ENCODE measurements around the gene CDC42BPA.
"Not testable (repeated sequence)": the region's sequence is repeated elsewhere in the genome, so short reads cannot be mapped to it uniquely, and the experiment has no call there.

The CDC42BPA gene

DNA sequence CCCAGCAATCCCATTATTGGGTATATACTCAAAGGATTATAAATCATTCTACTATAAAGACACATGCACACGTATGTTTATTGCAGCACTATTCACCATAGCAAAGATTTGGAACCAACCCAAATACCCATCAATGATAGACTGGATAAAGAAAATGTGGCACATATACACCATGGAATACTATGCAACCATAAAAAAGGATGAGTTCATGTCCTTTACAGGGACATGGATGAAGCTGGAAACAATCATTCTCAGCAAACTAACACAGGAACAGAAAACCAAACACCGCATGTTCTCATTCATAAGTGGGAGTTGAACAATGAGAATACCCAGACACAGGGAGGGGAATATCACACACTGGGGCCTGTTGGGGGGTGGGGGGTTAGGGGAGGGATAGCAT lies 318.7 kb downstream of the CDC42BPA start:
- in situ Hi-C loops (cut with MboI; ENCODE audit: low sequenced_read_pairs), result not testable (repeated sequence)

DNA sequence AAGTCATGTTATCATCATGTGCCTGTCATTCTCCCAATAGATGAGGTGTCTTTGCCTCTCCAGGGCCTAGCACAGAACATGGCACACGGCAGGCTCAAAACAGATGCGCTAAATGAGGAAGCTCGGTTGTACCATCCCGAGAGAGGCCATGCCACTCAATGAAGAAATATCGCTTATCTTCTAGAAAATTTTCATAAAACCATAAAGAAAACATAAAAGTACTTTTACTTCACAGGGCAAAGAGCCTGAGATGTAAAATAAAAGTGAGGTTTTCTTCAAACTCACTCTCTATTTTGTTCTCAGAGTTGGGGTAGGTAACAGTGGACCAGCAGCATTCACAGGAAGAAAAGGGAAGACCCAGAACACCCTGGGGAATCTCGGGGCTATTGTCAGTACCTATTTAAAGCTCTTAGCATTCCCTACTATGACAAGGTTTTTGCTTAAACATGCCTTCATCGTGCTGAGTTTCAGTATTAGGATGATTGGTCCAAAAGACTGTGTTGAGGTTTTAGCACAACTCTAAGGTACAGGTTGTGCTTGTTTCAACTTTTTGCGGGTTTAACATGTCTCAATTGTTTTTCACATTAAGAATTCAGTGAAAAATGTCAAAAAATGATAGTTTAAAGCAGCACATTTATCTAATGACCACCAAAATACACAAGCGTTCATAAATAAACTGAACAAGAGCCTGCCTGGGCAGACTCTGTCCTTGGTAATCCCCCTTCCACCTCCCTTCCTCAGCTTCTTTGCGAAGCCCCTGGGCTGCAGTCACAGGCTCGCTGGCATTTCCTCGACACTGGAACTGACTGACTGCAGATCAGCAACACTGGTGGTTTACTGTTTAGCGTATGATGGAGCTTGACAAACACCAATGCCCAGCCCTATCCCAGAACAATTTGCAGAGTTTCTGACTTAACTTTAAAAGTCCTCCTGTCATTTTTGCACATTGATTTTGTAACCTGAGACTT lies 322.6 kb downstream of the CDC42BPA start:
- in situ Hi-C loops (cut with MboI; ENCODE audit: low sequenced_read_pairs), result no loop called here

DNA sequence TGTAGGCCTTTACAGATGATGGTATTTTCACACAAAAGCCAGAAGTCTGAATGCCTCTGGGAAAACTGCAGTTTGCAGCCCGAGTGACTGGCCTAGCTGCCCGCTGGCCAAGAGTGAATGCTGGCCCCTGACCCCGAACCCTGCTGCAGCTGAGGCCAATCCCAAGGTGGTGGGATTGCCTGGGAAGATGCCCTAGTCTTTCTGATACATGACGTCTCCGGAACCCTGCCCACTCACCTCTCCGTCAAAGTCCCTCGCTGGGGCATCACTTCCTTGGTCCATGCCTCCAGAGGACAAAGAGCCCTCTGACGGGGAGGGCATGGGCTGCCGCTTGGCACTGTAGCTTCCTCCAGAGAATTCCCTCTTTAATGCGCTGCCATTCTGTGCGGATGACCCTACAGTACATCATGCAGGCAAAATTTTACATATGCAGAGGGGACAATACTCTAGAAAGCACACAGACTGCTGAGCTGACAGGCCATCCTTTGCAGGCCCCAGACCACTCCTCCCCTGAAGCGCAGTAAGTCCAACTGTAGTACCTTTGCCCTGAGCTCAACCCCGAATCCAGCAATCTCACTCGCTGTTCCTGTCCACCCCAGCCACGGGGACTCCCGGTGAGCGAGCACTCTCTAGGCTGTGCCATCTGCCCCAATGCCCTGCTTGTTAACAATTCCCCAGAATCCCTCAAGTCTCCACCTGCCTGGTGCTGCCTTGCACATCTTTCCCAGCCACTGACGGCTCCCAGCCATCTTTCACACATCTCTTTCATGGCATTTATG lies 323.5 kb downstream of the CDC42BPA start:
- in situ Hi-C loops (cut with MboI; ENCODE audit: low sequenced_read_pairs), result no loop called here

DNA sequence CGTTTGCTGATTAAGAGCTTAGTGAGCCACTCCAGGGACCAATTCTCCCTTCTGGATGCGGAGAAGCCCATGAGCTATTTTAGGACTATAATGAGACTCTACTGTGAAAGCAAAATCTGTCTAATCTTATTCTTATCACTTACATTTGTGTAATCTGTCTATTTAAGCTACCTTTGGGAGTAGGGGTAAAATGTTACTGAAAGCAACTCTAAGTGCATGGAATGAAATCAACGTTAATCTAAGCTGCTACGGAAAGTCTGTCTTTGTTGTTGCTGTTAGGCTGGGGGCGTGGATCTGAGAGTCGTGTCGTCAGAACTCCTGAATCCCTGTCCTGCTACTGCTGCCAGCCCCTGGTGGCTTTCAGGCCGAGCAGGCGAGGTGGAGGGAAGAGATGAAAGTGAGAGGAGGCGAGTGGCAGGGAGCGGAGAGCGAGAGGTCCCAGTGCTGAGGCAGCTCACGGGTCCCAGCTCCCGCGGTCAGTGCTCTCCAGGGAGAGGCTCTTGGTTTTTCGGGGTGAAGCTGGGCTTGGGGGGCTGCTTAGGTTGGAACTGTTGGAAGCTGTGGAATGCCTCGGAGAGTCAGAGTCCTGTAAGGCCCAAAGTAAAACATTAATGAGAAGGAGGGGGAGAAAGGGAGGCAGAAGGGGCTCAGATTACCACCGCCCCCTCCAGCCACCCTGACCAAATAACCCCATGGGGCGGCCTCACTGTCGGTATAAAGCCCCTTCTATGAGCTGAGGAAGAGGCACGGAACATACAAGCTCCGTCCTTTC lies 324.3 kb downstream of the CDC42BPA start:
- in situ Hi-C loops (cut with MboI; ENCODE audit: low sequenced_read_pairs), result no loop called here

DNA sequence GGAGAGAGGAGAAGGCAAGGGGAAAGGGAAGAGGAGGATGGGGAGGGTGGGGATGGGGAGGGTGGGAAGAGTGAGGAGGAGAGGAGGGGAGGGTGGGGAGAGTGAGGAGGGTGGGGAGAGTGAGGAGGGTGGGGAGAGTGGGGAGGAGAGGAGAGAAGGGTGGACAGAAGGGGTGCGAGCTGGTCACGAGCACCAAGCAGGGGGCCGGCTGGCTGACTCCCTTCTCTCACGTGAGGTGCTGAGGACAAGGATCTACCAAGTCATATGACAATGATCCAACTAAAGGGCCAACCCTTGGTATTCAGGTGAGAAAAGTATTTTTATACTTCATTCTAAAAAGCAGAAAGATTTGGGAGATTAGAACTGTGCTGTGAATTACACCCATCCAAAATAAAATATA lies 326.4 kb downstream of the CDC42BPA start:
- in situ Hi-C loops (cut with MboI; ENCODE audit: low sequenced_read_pairs), result no loop called here

DNA sequence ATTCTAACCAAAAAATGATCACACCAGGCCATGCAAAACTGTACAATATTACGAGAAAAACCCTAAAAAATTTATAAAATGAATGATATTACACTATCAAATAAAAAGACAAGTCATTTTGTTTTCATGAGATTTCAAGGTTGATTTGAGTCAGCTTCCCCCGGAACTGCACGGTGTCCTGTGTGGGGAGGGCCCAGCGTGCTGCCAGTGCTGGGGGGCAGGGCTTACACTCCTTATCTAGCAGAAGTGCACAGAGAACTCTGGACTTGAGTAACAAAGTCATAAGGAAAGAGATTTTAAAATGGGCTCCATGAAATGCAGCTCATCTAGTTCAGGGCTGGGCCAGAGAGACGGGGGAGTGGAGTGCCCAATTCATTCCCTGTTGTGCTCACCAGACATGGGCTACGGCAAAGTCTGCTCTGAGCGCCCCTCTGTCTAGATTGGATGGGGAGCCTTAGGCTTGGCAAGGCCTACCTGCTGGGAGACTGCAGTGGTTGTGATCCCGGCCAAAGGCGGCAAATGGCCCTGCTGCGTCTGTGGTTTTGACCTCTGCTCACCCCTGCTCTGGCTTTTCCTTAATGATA lies 328.1 kb downstream of the CDC42BPA start:
- in situ Hi-C loops (cut with MboI; ENCODE audit: low sequenced_read_pairs), result no loop called here

DNA sequence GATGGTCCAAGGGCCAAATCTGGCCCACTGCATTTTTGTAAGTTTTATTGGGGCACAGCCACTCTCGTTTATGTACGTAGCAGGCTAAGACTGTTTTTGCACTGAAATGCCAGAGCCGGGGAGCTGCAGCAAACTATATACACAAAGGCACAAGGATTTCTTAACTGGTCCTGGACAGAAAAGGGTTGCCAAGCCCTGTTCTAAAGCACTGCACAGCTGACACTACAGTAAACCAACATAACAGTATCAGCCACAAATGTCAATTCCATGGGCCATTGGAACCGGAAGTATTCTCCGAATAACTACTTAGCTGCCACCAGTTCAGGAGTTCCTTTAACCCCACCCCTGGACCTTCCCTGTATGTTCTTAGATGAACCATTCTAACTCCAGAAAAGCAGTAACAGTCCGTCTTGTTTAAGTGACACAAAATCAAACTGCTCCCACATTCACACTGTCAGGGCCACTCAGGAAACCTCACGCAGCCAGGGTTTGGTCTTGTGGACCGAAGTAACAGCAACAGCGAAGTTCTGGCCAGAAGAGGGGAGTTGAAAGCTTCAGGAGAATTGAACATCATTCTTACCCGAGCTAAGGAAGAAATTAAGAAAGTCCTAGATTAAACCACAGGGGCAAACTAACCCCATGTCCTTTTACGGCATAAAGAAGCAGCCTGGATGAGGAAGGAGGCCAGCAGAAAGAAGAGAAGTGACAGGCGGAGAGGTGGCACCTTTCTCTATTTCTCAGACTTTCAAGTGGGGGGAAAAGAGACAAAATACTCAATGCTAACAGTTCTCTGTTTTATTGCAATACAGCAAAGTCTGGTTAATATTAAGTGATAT lies 329.0 kb downstream of the CDC42BPA start:
- in situ Hi-C loops (cut with MboI; ENCODE audit: low sequenced_read_pairs), result no loop called here

DNA sequence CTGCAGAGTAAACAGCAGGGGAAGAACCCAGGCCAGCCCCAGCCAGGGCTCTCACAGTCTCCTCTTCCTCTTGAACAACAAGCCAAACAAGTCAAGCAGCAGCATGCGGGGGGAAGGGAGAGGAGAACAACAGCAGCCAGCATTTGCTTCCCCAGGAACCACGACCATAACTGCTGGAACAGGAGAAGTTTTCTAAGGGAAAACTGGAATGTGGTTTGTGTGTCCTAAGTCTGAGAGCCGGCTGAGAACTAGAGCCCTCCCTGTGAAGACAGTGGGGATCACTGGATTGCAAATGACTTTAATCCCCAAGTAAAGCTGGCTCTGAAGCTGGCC lies 330.0 kb downstream of the CDC42BPA start:
- in situ Hi-C loops (cut with MboI; ENCODE audit: low sequenced_read_pairs), result no loop called here

DNA sequence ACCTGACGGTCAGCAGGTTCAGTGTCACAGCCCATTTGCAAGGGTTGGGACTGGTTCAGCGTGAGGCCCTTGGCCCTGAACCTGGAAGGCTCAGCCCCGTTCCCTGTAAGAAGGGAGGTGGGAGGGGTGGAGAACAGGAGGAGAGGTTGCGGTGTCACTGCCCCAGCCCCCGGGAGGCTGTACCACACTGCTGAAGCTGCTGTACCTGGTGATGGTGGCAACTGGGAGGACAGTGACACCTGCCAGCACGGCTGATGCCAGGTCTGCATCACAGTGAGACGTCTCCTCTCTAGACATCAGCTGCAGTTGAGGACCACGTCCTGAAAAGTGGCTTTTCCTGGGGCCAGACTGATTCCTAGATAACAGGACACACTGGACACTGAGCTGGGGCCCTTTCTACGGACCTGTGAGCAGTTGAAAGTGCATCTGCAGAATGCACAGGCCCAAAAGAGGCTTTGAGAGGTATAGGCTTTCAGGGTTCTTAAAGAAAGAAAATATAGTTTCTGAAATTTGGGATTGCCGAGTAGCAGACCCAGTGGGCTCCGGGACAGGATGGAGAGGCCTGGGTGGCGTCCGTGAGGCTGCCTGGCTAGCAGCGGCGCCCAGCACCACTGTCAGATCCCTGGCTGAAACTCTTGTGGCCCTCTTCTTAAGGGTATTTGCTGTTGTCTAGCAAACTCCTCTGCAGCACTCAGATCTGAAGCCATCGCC lies 330.5 kb downstream of the CDC42BPA start:
- in situ Hi-C loops (cut with MboI; ENCODE audit: low sequenced_read_pairs), result no loop called here

DNA sequence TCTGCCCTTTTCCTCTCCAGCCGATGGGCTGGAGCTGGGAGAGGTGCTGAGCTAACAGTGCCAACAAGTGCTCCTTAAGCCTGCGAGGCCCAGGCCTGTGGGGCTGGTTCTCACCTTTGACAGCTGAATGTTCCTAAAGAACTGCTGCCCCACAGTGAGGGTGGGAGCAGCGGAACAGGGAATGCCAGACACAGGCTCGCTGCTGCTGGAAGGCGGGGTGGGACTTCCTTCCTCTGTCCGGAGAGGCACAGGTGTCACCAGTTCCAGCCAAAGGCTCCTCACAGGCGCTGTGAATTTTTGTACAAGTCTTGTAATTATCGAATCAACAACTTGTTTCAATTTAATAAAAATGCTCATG lies 331.1 kb downstream of the CDC42BPA start:
- in situ Hi-C loops (cut with MboI; ENCODE audit: low sequenced_read_pairs), result no loop called here

DNA sequence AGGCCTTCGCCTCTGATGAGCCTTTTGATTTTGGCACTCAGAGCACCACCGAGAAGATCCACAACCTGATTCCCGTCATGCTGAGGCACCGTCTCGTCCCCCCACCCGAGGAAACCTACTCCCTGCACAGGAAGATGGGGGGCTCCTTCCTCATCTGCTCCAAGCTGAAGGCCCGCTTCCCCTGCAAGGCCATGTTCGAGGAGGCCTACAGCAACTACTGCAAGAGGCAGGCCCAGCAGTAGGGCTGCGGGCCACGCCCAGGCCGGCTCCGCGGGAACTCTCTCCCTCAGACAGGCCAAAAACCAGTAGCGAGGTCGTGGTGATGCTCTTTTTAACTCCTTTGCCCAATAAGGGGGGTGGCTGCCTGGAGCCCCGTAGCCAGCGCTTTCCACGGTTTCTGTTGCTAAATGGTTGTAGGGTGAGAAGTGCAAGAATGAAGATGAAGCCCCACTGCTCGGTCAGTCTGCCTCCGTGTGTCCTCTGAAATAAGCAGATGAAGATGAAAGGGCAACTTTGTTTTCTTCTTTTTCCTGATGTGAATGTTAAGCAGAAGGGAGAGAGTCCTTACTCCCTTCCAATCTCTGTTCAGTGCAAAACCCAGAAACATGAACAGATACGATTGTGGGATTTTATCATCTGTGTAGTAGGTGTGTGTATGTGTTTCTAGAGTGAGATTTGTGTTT lies 331.7 kb downstream of the CDC42BPA start:
- in situ Hi-C loops (cut with MboI; ENCODE audit: low sequenced_read_pairs), result no loop called here

DNA sequence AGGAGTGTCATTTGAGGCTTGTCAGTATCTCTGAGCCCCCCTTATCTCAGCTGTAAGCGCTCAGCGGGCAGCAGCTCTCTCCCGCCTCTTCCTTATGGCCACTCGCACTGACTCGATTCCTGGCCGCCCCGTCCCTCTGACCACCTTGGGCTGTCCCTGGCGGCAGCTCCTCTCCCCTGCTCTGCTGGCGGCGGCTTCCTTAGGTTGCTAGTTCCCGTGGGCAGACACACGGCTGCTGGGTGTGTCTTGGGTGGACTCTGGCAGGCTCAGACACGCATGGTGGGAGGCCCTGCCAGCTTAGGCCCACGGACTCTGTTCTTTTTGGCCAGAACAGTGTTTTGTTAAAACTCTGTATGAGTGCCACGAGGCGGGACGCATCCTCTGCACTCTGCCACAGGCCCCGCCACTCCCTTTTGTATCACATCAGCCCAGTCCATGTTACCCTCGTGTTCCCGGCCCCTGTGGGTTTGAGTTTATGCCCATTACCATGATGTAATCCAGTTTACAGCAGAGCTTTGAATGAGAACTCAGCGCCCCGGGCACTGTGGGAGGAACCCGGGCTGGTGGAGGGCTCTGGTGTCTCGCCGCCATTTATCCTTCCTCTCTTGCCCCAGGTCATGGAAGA lies 332.3 kb downstream of the CDC42BPA start:
- in situ Hi-C loops (cut with MboI; ENCODE audit: low sequenced_read_pairs), result no loop called here

DNA sequence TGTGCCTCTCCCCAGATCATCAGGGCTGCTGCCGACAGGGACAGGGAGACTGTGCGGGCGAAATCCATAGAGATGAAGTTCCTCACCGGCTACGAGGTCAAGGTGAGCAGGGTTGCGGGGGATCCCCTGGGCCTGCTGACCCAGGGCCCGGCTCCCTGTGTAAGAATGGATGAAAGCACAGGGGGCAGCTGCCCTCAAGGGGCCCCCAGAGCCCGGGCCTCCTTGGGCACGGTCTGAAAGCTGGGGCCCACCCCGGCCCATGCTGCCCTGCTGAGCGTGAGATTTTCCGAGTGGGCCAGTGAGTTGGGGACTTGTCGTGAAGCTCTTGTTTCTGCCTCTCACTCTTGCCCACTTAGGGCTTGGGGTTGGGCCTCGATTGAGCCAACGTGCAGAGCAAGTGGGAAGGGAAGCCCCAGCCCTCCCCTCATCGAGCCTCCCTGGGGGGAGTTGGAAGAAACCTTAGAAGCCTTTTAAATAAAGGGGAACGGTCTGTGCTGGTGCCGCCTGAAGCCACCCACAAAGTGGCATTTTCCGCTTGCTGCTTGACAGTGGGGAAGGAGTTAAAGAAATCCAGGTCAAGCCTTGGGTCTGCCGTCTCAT lies 333.0 kb downstream of the CDC42BPA start:
- in situ Hi-C loops (cut with MboI; ENCODE audit: low sequenced_read_pairs), result no loop called here

DNA sequence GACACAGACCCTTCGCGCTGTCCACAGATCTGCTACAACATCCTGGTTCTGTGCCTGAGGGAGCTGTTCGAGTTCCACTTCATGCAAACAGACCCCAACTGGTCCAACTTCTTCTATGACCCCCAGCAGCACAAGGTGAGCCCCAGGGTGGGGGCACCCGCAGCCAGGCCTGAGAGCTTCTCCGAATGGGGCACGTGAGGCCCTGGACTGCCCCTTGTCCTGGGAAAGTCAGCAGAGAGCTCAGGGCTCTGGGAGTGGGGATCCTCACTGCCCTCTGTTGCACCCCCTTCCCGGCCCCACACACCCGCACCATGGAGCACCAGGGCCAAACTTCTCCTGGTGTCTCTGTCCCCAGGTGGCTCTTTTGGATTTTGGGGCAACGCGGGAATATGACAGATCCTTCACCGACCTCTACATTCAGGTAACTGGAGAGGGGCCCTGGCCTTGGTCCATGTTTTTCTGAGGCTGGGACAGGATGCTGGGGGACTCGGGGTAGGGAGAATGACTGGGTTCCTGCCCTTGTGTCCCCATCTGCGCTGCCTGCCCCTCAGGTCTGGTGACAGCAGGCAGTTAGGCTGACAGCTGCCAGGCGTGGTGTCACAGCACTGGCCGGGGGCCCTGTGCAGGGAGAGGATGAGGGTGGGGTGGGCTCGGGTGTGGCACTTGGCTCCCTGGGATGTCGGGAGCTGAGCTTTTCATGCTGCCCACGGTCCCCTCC lies 333.6 kb downstream of the CDC42BPA start:
- in situ Hi-C loops (cut with MboI; ENCODE audit: low sequenced_read_pairs), result no loop called here

DNA sequence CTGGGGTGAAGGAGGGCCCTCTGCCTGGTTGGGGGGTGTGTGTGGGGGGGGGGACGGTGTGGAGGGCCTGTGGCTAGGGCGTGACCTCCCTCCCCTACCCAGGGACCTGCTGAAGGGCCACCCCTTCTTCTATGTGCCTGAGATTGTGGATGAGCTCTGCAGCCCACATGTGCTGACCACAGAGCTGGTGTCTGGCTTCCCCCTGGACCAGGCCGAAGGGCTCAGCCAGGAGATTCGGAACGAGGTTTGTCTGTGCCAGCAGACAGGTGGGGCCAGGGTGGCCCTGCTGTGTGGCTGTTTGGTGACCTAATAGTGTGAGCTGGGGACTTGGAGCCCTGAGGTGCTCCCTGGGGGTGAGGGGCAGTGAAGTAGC lies 334.3 kb downstream of the CDC42BPA start:
- in situ Hi-C loops (cut with MboI; ENCODE audit: low sequenced_read_pairs), result no loop called here

DNA sequence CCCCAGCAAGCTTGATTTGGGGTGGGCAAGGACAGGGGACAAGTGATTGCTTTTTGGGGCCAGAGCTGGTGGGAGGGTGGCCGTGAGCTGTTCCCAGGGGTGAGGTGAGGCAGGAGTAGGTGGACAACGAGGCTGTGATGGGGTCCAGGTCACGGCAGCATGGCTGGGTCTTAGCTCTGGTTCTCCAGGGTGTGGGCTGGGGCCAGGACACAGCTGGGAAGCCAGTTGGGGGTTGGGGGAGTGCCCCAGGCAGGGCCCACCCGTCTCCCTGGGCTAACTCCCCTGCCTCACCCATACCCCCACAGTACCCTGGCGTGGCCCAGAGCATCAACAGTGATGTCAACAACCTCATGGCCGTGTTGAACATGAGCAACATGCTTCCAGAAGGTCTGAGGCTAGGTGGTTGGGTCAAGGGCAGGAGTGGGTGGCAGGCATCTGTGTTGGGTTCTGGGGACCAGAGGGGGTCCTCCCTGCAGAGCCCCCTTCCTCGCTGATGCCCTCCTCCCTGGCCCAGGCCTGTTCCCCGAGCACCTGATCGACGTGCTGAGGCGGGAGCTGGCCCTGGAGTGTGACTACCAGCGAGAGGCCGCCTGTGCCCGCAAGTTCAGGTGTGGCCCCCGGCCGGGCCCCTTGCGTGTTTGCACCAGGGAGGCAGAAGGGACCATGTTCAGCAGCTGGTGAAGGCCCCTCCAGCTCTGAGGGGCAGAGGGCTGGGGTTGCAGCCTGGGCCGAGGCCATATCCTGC lies 334.9 kb downstream of the CDC42BPA start:
- in situ Hi-C loops (cut with MboI; ENCODE audit: low sequenced_read_pairs), result no loop called here
